Measurements from ENCODE around the gene BEX1.
A peak's percentile ranks its signal among the peaks of the same experiment; 100 is the strongest.
"Not testable (repeated sequence)": the region's sequence is repeated elsewhere in the genome, so short reads cannot be mapped to it uniquely, and the experiment has no call there.

The BEX1 gene

GRCh38 chrX:103063918-103064434 lies at the start of gene BEX1:
BEX1 (minus strand) TSS chrX:103064171; CDS start chrX:103063274, 897 bp downstream.
- no peak for DNase-seq (ENCODE audit: low spot score)

- not testable (repeated sequence) for DNase-seq (ENCODE audit: low spot score)
These were observed 45.5 kb upstream of the BEX1 start for GRCh38 chrX:103109497-103109896.

GRCh38 chrX:103107836-103108235 lies 43.9 kb upstream of the BEX1 start:
- DNase-seq (ENCODE audit: low spot score) = no peak

- DNase-seq (ENCODE audit: low spot score) = not testable (repeated sequence)
These were observed 43.3 kb upstream of the BEX1 start for GRCh38 chrX:103107227-103107737.

- not testable (repeated sequence) for DNase-seq (ENCODE audit: low spot score)
These were observed 40.4 kb upstream of the BEX1 start for GRCh38 chrX:103104370-103104769.

GRCh38 chrX:103103866-103104265 lies 39.9 kb upstream of the BEX1 start:
- not testable (repeated sequence) for DNase-seq (ENCODE audit: low spot score)

GRCh38 chrX:103101299-103102042 lies 37.5 kb upstream of the BEX1 start:
- no peak for DNase-seq (ENCODE audit: low spot score)

- DNase-seq (ENCODE audit: low spot score) = no peak
These were observed 36.5 kb upstream of the BEX1 start for GRCh38 chrX:103100484-103100883.

GRCh38 chrX:103099691-103100090 lies 35.7 kb upstream of the BEX1 start:
- DNase-seq (ENCODE audit: low spot score) = no peak

- DNase-seq (ENCODE audit: low spot score) = no peak
These were observed 34.5 kb upstream of the BEX1 start for GRCh38 chrX:103098488-103098887.

- DNase-seq (ENCODE audit: low spot score) = no peak
These were observed 29.0 kb upstream of the BEX1 start, which contains the start of gene NXF3 for GRCh38 chrX:103092942-103093341. NXF3 (minus strand) TSS chrX:103093143; CDS start chrX:103093023, 120 bp downstream.

- DNase-seq (ENCODE audit: low spot score) = no peak
These were observed 17.1 kb upstream of the BEX1 start for GRCh38 chrX:103081051-103081450.

GRCh38 chrX:103073467-103073866 lies 9.5 kb upstream of the BEX1 start:
- no peak for DNase-seq (ENCODE audit: low spot score)

GRCh38 chrX:103066606-103067005 lies 2.6 kb upstream of the BEX1 start:
- DNase-seq (ENCODE audit: low spot score) = no peak

- DNase-seq (ENCODE audit: low spot score) = peak; percentile 7
These were observed 653 bp downstream of the BEX1 start for GRCh38 chrX:103063191-103063845.

- DNase-seq (ENCODE audit: low spot score) = no peak
These were observed 2.5 kb downstream of the BEX1 start for GRCh38 chrX:103061486-103061885.

- DNase-seq (ENCODE audit: low spot score) = no peak
These were observed 7.1 kb downstream of the BEX1 start for GRCh38 chrX:103056902-103057301.

GRCh38 chrX:103052625-103053024 lies 11.3 kb downstream of the BEX1 start:
- DNase-seq (ENCODE audit: low spot score) = no peak

GRCh38 chrX:103051260-103051789 lies 12.6 kb downstream of the BEX1 start:
- DNase-seq (ENCODE audit: low spot score) = no peak

- not testable (repeated sequence) for DNase-seq (ENCODE audit: low spot score)
These were observed 30.6 kb downstream of the BEX1 start for GRCh38 chrX:103033371-103033770.

- no peak for DNase-seq (ENCODE audit: low spot score)
These were observed 46.4 kb downstream of the BEX1 start for GRCh38 chrX:103017542-103017941.

- no peak for DNase-seq (ENCODE audit: low spot score)
These were observed 51.0 kb downstream of the BEX1 start for GRCh38 chrX:103012945-103013344.
